ENCODE measurements around the gene SLC26A5. TPM values are rescaled to one million over a fixed set of nuclear protein-coding genes. Genes with fewer than 3 reads are reported as not detected.

The SLC26A5 gene
- total and polyA plus RNA-seq, 2 donors (not counting 3 experiments of a cell fraction or from before 2014, with no cell fraction given), result not detected

DNA sequence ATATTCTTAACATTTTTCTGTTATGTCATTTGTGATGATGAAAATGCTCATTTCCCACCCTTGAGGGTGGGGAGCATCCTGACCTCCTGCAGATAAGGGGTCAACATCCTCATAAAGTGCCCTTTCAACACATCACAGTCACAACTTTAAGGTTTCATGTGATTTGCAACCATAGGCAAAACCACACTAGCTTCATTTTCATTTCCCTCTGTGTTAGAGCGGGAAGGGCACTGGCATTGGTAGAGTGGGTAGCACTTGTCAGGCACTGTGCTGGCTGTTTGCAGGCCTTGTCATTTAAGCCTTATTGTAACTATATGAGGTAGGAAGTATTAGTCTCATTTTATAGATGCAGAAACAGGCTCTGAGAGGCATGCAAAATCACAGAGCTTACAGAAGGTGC lies 58.8 kb downstream of the SLC26A5 start:
- no TSS peak for BruUV-seq (replicated peaks)

More for the DNA sequence above, 58.8 kb downstream of the SLC26A5 start:
- TF ChIP-seq EZH2 (IDR thresholded peaks at IDR 0.05; ENCODE audit: borderline replicate concordance, low read depth, low read length, severe bottlenecking), result no peak
- TF ChIP-seq POLR2A (IDR thresholded peaks at IDR 0.05; ENCODE audit: low read depth, low read length), result no peak
- no peak for TF ChIP-seq MYC (IDR thresholded peaks at IDR 0.05; ENCODE audit: low read depth, low read length)
- no peak for TF ChIP-seq GATA2 (IDR thresholded peaks at IDR 0.05; ENCODE audit: insufficient read depth, insufficient read length, low read depth, low read length)
- TF ChIP-seq FOS (IDR thresholded peaks at IDR 0.05; ENCODE audit: borderline replicate concordance, insufficient read depth, low read length), result no peak
- TF ChIP-seq CTCF (IDR thresholded peaks at IDR 0.05; ENCODE audit: extremely low read depth in 1 of 2, insufficient read depth in 1 of 2, low read depth in 1 of 2, low read length in 2 of 2), result no peak
- no peak for TF ChIP-seq MAX (IDR thresholded peaks at IDR 0.05; ENCODE audit: insufficient read depth, insufficient read length)
- TF ChIP-seq JUN (IDR thresholded peaks at IDR 0.05; ENCODE audit: borderline replicate concordance, insufficient read depth, insufficient read length, low read depth), result no peak
- TF ChIP-seq POLR2AphosphoS5 (IDR thresholded peaks at IDR 0.05; ENCODE audit: insufficient read depth, low read depth, low read length), result no peak
- Histone ChIP-seq H3K9ac (replicated peaks; ENCODE audit: extremely low read depth, insufficient read depth, low read length) (no peak overlapping the region), H4K20me1 (replicated peaks; ENCODE audit: control insufficient read depth, extremely low read depth, insufficient read depth, low read length) (no peaks in the 10 kb centered on the region), H3K4me1 (ENCODE audit: control insufficient read depth, extremely low read depth, insufficient read depth, low read length) (no peaks in the 10 kb centered on the region), H3K27me3 (ENCODE audit: control insufficient read depth in 2 of 2, insufficient read depth in 2 of 2, low read length in 2 of 2) (no peaks in the 10 kb centered on the region), H3K4me2 (ENCODE audit: insufficient read depth, low read length) (no peak overlapping the region), H3K9me3 (replicated peaks; ENCODE audit: control insufficient read depth, insufficient read depth, low read length) (no peaks in the 10 kb centered on the region), H3K79me2 (ENCODE audit: control insufficient read depth, insufficient read depth, low read length) (no peaks in the 10 kb centered on the region), H3K27ac (ENCODE audit: insufficient read depth, low read depth, low read length) (no peak overlapping the region), H3K4me3 (replicated peaks in 1 of 3; ENCODE audit: insufficient read depth in 1 of 3, low read depth in 1 of 3, low read length in 3 of 3) (no peak overlapping the region), H2AFZ (ENCODE audit: low read depth, low read length) (no peak overlapping the region), H3K9me1 (replicated peaks; ENCODE audit: control insufficient read depth, extremely low read depth, insufficient read depth, low read length) (no peaks in the 10 kb centered on the region), H3K36me3 (ENCODE audit: control insufficient read depth in 2 of 2, extremely low read depth in 1 of 2, insufficient read depth in 2 of 2, low read length in 2 of 2) (no peaks in the 10 kb centered on the region)
- CTCF ChIA-PET, result no interaction called here
- FAIRE-seq (no peak), DNase-seq (ENCODE audit: low read depth, low spot score) (no peak)
- POLR2A ChIA-PET, result no interaction called here
- dilution Hi-C loops (cut with MboI; ENCODE audit: extremely low pct_ligation_motif_present, low sequenced_read_pairs) (no loop called here), intact Hi-C loops (cut with micrococcal nuclease) (no loop called here)
